ENCODE data around the gene SCPEP1.

SCPEP1 gene

GRCh38 chr17:57032343-57032742 is 54.4 kb downstream of the SCPEP1 start:
- DNase-seq (ENCODE audit: insufficient read length, low spot score) (no peak), FAIRE-seq (no peak)
- TF ChIP-seq CTCF (IDR thresholded peaks at IDR 0.05; ENCODE audit: insufficient read depth, missing control alignments) = no peak

- DNase-seq (ENCODE audit: insufficient read length, low spot score) = no peak
- FAIRE-seq = no peak
- no peak for TF ChIP-seq CTCF (IDR thresholded peaks at IDR 0.05; ENCODE audit: insufficient read depth, missing control alignments)
Observed at GRCh38 chr17:57033296-57033695, 55.4 kb downstream of the SCPEP1 start.

- TF ChIP-seq CTCF (IDR thresholded peaks at IDR 0.05; ENCODE audit: insufficient read depth, missing control alignments) = no peak
- DNase-seq (ENCODE audit: insufficient read length, low spot score) (no peak), FAIRE-seq (no peak)
Observed at GRCh38 chr17:57034807-57035754, 57.1 kb downstream of the SCPEP1 start.

GRCh38 chr17:57035971-57036481 is 58.1 kb downstream of the SCPEP1 start:
- no peak for DNase-seq (ENCODE audit: insufficient read length, low spot score)
- TF ChIP-seq CTCF (IDR thresholded peaks at IDR 0.05; ENCODE audit: insufficient read depth, missing control alignments) = no peak
- FAIRE-seq = no peak

GRCh38 chr17:57037411-57037810 is 59.5 kb downstream of the SCPEP1 start:
- TF ChIP-seq CTCF (IDR thresholded peaks at IDR 0.05; ENCODE audit: insufficient read depth, missing control alignments) = no peak
- no peak for FAIRE-seq
- no peak for DNase-seq (ENCODE audit: insufficient read length, low spot score)

- TF ChIP-seq CTCF (IDR thresholded peaks at IDR 0.05; ENCODE audit: insufficient read depth, missing control alignments) = no peak
- FAIRE-seq = no peak
- DNase-seq (ENCODE audit: insufficient read length, low spot score) = no peak
Observed at GRCh38 chr17:57038486-57038885, 60.6 kb downstream of the SCPEP1 start.

- DNase-seq (ENCODE audit: insufficient read length, low spot score) = no peak
- no peak for FAIRE-seq
- TF ChIP-seq CTCF (IDR thresholded peaks at IDR 0.05; ENCODE audit: insufficient read depth, missing control alignments) = no peak
Observed at GRCh38 chr17:57040571-57040970, 62.6 kb downstream of the SCPEP1 start.
